Endodermal cell (in vitro differentiated cells): ENCODE results near the gene LDB1. TPM values are rescaled to one million over a fixed set of nuclear protein-coding genes. Genes with fewer than 3 reads are reported as not detected.

Experiments
- DNase-seq: peaks from one replicate; pipeline ENCODE4 v3.0.0-alpha.2; 2017
- H3K27ac ChIP-seq: 2 replicates; pipeline ENCODE4 v1.5.1; 2013; ENCODE audit warnings: mild to moderate bottlenecking, low read depth, low read length, moderate library complexity
- H3K27me3 ChIP-seq: 2 replicates; pipeline ENCODE4 v1.6.1; 2013; ENCODE audit warnings: mild to moderate bottlenecking, low read length, moderate library complexity; ENCODE audit not compliant: insufficient read depth, control insufficient read depth, poor library complexity, severe bottlenecking
- H3K36me3 ChIP-seq: 2 replicates; pipeline ENCODE4 v1.7.0; 2013; ENCODE audit warnings: mild to moderate bottlenecking, low read length, moderate library complexity; ENCODE audit not compliant: control insufficient read depth, insufficient read depth
- H3K4me1 ChIP-seq: one replicate; pipeline ENCODE4 v1.7.0; 2013; ENCODE audit warnings: low read length; ENCODE audit not compliant: control insufficient read depth, insufficient read depth
- H3K4me3 ChIP-seq: 2 replicates; pipeline ENCODE4 v1.5.1; 2013; ENCODE audit warnings: mild to moderate bottlenecking, low read length, moderate library complexity
- H3K9ac ChIP-seq: 2 replicates; pipeline ENCODE4 v1.6.1; 2013; ENCODE audit warnings: mild to moderate bottlenecking, low read length, moderate library complexity; ENCODE audit not compliant: poor library complexity, severe bottlenecking; ENCODE audit errors: extremely low read depth
- H3K9me3 ChIP-seq: 2 replicates; pipeline ENCODE4 v1.6.1; 2013; ENCODE audit warnings: mild to moderate bottlenecking, low read length, moderate library complexity; ENCODE audit not compliant: control insufficient read depth
- H3K27ac Mint-ChIP-seq: 2 replicates; pipeline ENCODE4 v1.8.0; 2020; ENCODE audit warnings: mixed read lengths
- H3K27me3 Mint-ChIP-seq: 2 replicates; pipeline ENCODE4 v1.8.0; 2021; ENCODE audit warnings: mild to moderate bottlenecking, mixed read lengths; ENCODE audit not compliant: insufficient read depth
- H3K36me3 Mint-ChIP-seq: 2 replicates; pipeline ENCODE4 v1.8.0; 2020; ENCODE audit warnings: low read depth, mixed read lengths
- H3K4me1 Mint-ChIP-seq: 2 replicates; pipeline ENCODE4 v1.8.0; 2020; ENCODE audit warnings: mixed read lengths
- H3K4me3 Mint-ChIP-seq: 2 replicates; pipeline ENCODE4 v1.8.0; 2020; ENCODE audit warnings: mild to moderate bottlenecking, moderate library complexity, mixed read lengths
- H3K9me3 Mint-ChIP-seq: 2 replicates; pipeline ENCODE4 v1.8.0; 2020; ENCODE audit warnings: mild to moderate bottlenecking, mixed read lengths
- CTCF ChIP-seq: fragments of 200-600 bp; sonication (generic); conservative IDR thresholded peaks from 2 replicates; pipeline ENCODE4 v1.5.0; 2021; ENCODE audit warnings: antibody characterized with exemption, mild to moderate bottlenecking
- WGBS, 2 experiments: methylation state at CpG; one replicate each; pipeline versions ENCODE4 v1.1.5 to v1.1.7; 2013; ENCODE audit warnings: missing lambda C conversion rate in 2 of 2, mixed read lengths in 1 of 2; ENCODE audit not compliant: insufficient coverage in 1 of 2, insufficient read length in 1 of 2; 5-methylcytosine and 5-hydroxymethylcytosine counted together
- long read RNA-seq, 4 experiments: library from polyadenylated mRNA in 2 of 4; library from RNA in 1 of 4; library from capped mRNA in 1 of 4; stranded (forward) in 3 of 4; unstranded in 1 of 4; transcript quantifications; one replicate each; pipeline ENCODE4 v2.0.0, GENCODE V29; 2020 to 2021; ENCODE audit warnings: inconsistent platforms in 1 of 4
- polyA plus RNA-seq, 2 experiments: library from polyadenylated mRNA; stranded (reverse); fragments of 50-300 nt; gene quantifications; one replicate each; pipeline ENCODE4 v1.2.3, GENCODE V29; 2013
- total RNA-seq, 2 donors: library from RNA; stranded (reverse); fragmentation: NEBNext Ultra II Directional in 1 of 2; extraction: Animal tissue kit (Norgen Biotek cat#: 25700) in 1 of 2; gene quantifications; 2 replicates in 1 of 2; 3 replicates in 1 of 2; pipeline ENCODE4 v1.2.1, GENCODE V29; 2021

The LDB1 gene
- 10 to 100 TPM; 72.0 to 82.6 TPM for total RNA-seq
- 112 TPM for polyA plus RNA-seq (2013, experiment 1 of 2)
- polyA plus RNA-seq (2013, experiment 2 of 2), result 104 TPM
- long read RNA-seq, experiment 1, partial matches to known transcripts, result 3 of 9 reads
- long read RNA-seq, experiment 1, other reads (novel, unspliced or antisense), result 4 of 9 reads
- long read RNA-seq, experiment 2, transcript LDB1-202 (11 exons, 2,089 nt), result major isoform, 17 of 46 reads
- long read RNA-seq, experiment 2, partial matches to known transcripts, result 17 of 46 reads
- long read RNA-seq, experiment 2, other reads (novel, unspliced or antisense), result 10 of 46 reads
- long read RNA-seq, experiment 3, partial matches to known transcripts, result 15 of 27 reads
- long read RNA-seq, experiment 3, other reads (novel, unspliced or antisense), result 12 of 27 reads
- long read RNA-seq, experiment 4, partial matches to known transcripts, result 1 of 1 reads
- long read RNA-seq, experiment 4, other reads (novel, unspliced or antisense), result 0 of 1 reads

GRCh38 chr10:102120142-102120990, at the start of gene LDB1:
Gene LDB1, minus strand, starts transcription at chr10:102120368. Its CDS starts 258 bp downstream, at chr10:102120110.
- peak; percentile 91 for DNase-seq
- Histone ChIP-seq H3K36me3 (no peaks in the 10 kb centered on the region), H3K4me1 (peaks cover 15% of the 10 kb centered on the region)

GRCh38 chr10:102167861-102168260, 47.7 kb upstream of the LDB1 start:
- H3K4me1 Mint-ChIP-seq, result no peaks in the 10 kb centered on the region
- TF ChIP-seq CTCF, result no peak
- no peaks in the 10 kb centered on the region for H3K9me3 Mint-ChIP-seq
- Histone ChIP-seq H3K4me3 (no peak overlapping the region), H3K36me3 (peaks cover 14% of the 10 kb centered on the region), H3K9ac (no peak overlapping the region), H3K9me3 (no peaks in the 10 kb centered on the region), H3K27me3 (peaks cover 4% of the 10 kb centered on the region), H3K27ac (no peak overlapping the region), H3K4me1 (no peaks in the 10 kb centered on the region)
- no peak for DNase-seq
- 83% methylated on average over 1 of the region's 1 CpG; no CpG with 5 or more reads in 1 of the 2 experiments for WGBS, 2 experiments
- H3K27me3 Mint-ChIP-seq, result peaks cover 18% of the 10 kb centered on the region
- H3K27ac Mint-ChIP-seq, result no peak overlapping the region
- peaks cover 5% of the 10 kb centered on the region for H3K36me3 Mint-ChIP-seq
- no peak overlapping the region for H3K4me3 Mint-ChIP-seq

More at GRCh38 chr10:102120142-102120990, at the start of gene LDB1:
- Histone ChIP-seq H3K27me3 (no peaks in the 10 kb centered on the region), H3K4me3 (peak within 1 kb of the TSS; percentile 80), H3K9me3 (no peaks in the 10 kb centered on the region), H3K9ac (peak within 1 kb of the TSS; percentile 79), H3K27ac (peak within 1 kb of the TSS; percentile 89)
- Mint-ChIP-seq H3K27me3 (no peaks in the 10 kb centered on the region), H3K9me3 (no peaks in the 10 kb centered on the region), H3K36me3 (no peaks in the 10 kb centered on the region), H3K4me1 (peaks cover 56% of the 10 kb centered on the region), H3K27ac (peak within 1 kb of the TSS; percentile 97), H3K4me3 (peak within 1 kb of the TSS; percentile 75)
- TF ChIP-seq CTCF, result peak; percentile 29
- WGBS, 2 experiments, result 0 to 1% methylated on average over 25 to 104 of the region's 104 CpGs

GRCh38 chr10:102163342-102163989, 43.3 kb upstream of the LDB1 start:
- H3K9ac ChIP-seq, result no peak overlapping the region
- H3K4me3 ChIP-seq, result no peak overlapping the region
- no peak overlapping the region for H3K27ac Mint-ChIP-seq
- DNase-seq, result no peak
- no peak for TF ChIP-seq CTCF
- no peaks in the 10 kb centered on the region for H3K9me3 Mint-ChIP-seq
- H3K27me3 Mint-ChIP-seq, result peaks cover 4% of the 10 kb centered on the region
- no peaks in the 10 kb centered on the region for H3K4me1 ChIP-seq
- peaks cover 56% of the 10 kb centered on the region for H3K36me3 ChIP-seq
- no peaks in the 10 kb centered on the region for H3K9me3 ChIP-seq
- H3K4me3 Mint-ChIP-seq, result no peak overlapping the region
- 91 to 95% methylated on average over 4 of the region's 4 CpGs for WGBS, 2 experiments
- no peaks in the 10 kb centered on the region for H3K4me1 Mint-ChIP-seq
- H3K27me3 ChIP-seq, result peaks cover 4% of the 10 kb centered on the region
- H3K27ac ChIP-seq, result peak overlapping the region; percentile 16
- peaks cover 42% of the 10 kb centered on the region for H3K36me3 Mint-ChIP-seq
